LNCaP clone FGC (cell line): ENCODE measurements around the gene COQ5.
A peak's percentile ranks its signal among the peaks of the same experiment; 100 is the strongest.
"Not testable (repeated sequence)": the region's sequence is repeated elsewhere in the genome, so short reads cannot be mapped to it uniquely, and the experiment has no call there.

Source experiments
- DNase-seq: peaks from one replicate; pipeline ENCODE4 v3.0.0-alpha.2; 2011; ENCODE audit warnings: low read depth
- H3K4me3 ChIP-seq: 2 replicates; pipeline ENCODE4 v1.5.1; 2011; ENCODE audit warnings: mild to moderate bottlenecking, low read depth, low read length, control low read depth
- CTCF ChIP-seq: IDR thresholded peaks from 2 replicates; pipeline ENCODE4 v1.5.1; 2012; ENCODE audit warnings: mild to moderate bottlenecking; ENCODE audit not compliant: control insufficient read depth, insufficient read depth; ENCODE audit errors: extremely low read depth

Gene COQ5

GRCh38 chr12:120490325-120490724 lies 38.6 kb downstream of the COQ5 start:
- DNase-seq = no peak
- no peak overlapping the region for H3K4me3 ChIP-seq
- no peak for TF ChIP-seq CTCF

- no peak overlapping the region for H3K4me3 ChIP-seq
- peak; percentile 92 for DNase-seq
- no peak for TF ChIP-seq CTCF
Measured at GRCh38 chr12:120489018-120489417, 39.9 kb downstream of the COQ5 start.

GRCh38 chr12:120488057-120488640 lies 40.8 kb downstream of the COQ5 start:
- DNase-seq = no peak
- TF ChIP-seq CTCF = no peak
- H3K4me3 ChIP-seq = no peak overlapping the region

GRCh38 chr12:120487552-120487951 lies 41.4 kb downstream of the COQ5 start:
- DNase-seq, H3K4me3 ChIP-seq: not testable (repeated sequence)

- no peak for DNase-seq
- H3K4me3 ChIP-seq = no peak overlapping the region
- TF ChIP-seq CTCF = no peak
Measured at GRCh38 chr12:120485961-120486881, 42.7 kb downstream of the COQ5 start.

- TF ChIP-seq CTCF = no peak
- DNase-seq = no peak
Measured at GRCh38 chr12:120483621-120484020, 45.3 kb downstream of the COQ5 start.

GRCh38 chr12:120481022-120481767 lies 47.8 kb downstream of the COQ5 start:
- DNase-seq = no peak
- H3K4me3 ChIP-seq = no peak overlapping the region
- TF ChIP-seq CTCF = no peak

More at GRCh38 chr12:120483621-120484020, 45.3 kb downstream of the COQ5 start:
- H3K4me3 ChIP-seq = no peak overlapping the region
